Keratinocyte (primary cell): Measurements from ENCODE around the gene TBRG4. TPM values are rescaled to one million over a fixed set of nuclear protein-coding genes. Genes with fewer than 3 reads are reported as not detected.

Experiments used
- DNase-seq: peaks from one replicate; pipeline ENCODE4 v3.0.0-alpha.2; 2011; ENCODE audit warnings: low read depth, missing footprints, low spot score
- FAIRE-seq: peaks from 2 replicates; lab custom pipeline; 2011; peaks lifted over from hg19 to GRCh38; lab: Jason Lieb, UNC
- H2AFZ ChIP-seq: 2 replicates; pipeline ENCODE4 v1.6.0; 2012; ENCODE audit warnings: low read length, control low read depth, inconsistent platforms; ENCODE audit not compliant: control insufficient read depth
- H3K27ac ChIP-seq: 2 replicates; pipeline ENCODE4 v1.5.1; 2011; ENCODE audit warnings: low read length; ENCODE audit not compliant: control insufficient read depth, insufficient read depth
- H3K27me3 ChIP-seq: 3 replicates; pipeline ENCODE4 v1.6.0; 2011; ENCODE audit warnings: low read length; ENCODE audit not compliant: control insufficient read depth, insufficient read depth; ENCODE audit errors: extremely low read depth
- H3K36me3 ChIP-seq, 2 experiments: 2 replicates in 1 of 2; 3 replicates in 1 of 2; pipeline ENCODE4 v1.5.1; 2011; ENCODE audit warnings: low read length in 2 of 2, mild to moderate bottlenecking in 1 of 2; ENCODE audit not compliant: control insufficient read depth in 2 of 2, insufficient read depth in 2 of 2; ENCODE audit errors: extremely low read depth in 1 of 2
- H3K4me1 ChIP-seq: 3 replicates; pipeline ENCODE4 v1.5.1; 2011; ENCODE audit warnings: low read length; ENCODE audit not compliant: control insufficient read depth, insufficient read depth; ENCODE audit errors: extremely low read depth
- H3K4me2 ChIP-seq: 3 replicates; pipeline ENCODE4 v1.6.0; 2011; ENCODE audit warnings: low read depth, low read length; ENCODE audit not compliant: control insufficient read depth, insufficient read depth; ENCODE audit errors: extremely low read depth
- H3K4me3 ChIP-seq, 3 experiments: fragments of 200-600 bp in 1 of 3; sonication (generic) in 1 of 3; 2 replicates in 2 of 3; 3 replicates in 1 of 3; pipeline ENCODE4 v1.5.1; 2011 to 2016; ENCODE audit warnings: low read length in 3 of 3, mild to moderate bottlenecking in 3 of 3, control low read depth in 2 of 3, inconsistent platforms in 1 of 3, low read depth in 1 of 3, mixed read lengths in 1 of 3, mixed run types in 1 of 3, moderate library complexity in 1 of 3; ENCODE audit not compliant: control insufficient read depth in 2 of 3, insufficient read depth in 2 of 3; ENCODE audit errors: extremely low read depth in 1 of 3
- H3K79me2 ChIP-seq: 2 replicates; pipeline ENCODE4 v1.6.0; 2012; ENCODE audit warnings: low read length; ENCODE audit not compliant: control insufficient read depth, insufficient read depth
- H3K9ac ChIP-seq: 3 replicates; pipeline ENCODE4 v1.6.0; 2011; ENCODE audit warnings: low read length; ENCODE audit not compliant: control insufficient read depth, insufficient read depth; ENCODE audit errors: extremely low read depth
- H3K9me1 ChIP-seq: 3 replicates; pipeline ENCODE4 v1.6.0; 2011; ENCODE audit warnings: low read length; ENCODE audit not compliant: control insufficient read depth, insufficient read depth; ENCODE audit errors: extremely low read depth
- H3K9me3 ChIP-seq: 2 replicates; pipeline ENCODE4 v1.5.1; 2012; ENCODE audit warnings: low read depth, low read length; ENCODE audit not compliant: control insufficient read depth
- H4K20me1 ChIP-seq: 3 replicates; pipeline ENCODE4 v1.6.0; 2011; ENCODE audit warnings: low read length; ENCODE audit not compliant: control insufficient read depth, insufficient read depth; ENCODE audit errors: extremely low read depth
- CTCF ChIP-seq, 3 experiments: IDR thresholded peaks in 1 of 3; conservative IDR thresholded peaks in 1 of 3; optimal IDR thresholded peaks in 1 of 3; 2 replicates in 2 of 3; 3 replicates in 1 of 3; pipeline versions ENCODE3 to v1.5.1; 2011; ENCODE audit warnings: low read length in 3 of 3, mild to moderate bottlenecking in 3 of 3, moderate library complexity in 2 of 3, control low read depth in 1 of 3, inconsistent platforms in 1 of 3; ENCODE audit not compliant: insufficient read depth in 2 of 3; ENCODE audit errors: extremely low read depth in 1 of 3
- EZH2 ChIP-seq: IDR thresholded peaks from one replicate; pipeline ENCODE4 v1.6.1; 2012; ENCODE audit warnings: inconsistent platforms, mild to moderate bottlenecking, low read length, moderate library complexity
- dilution Hi-C: fragments of 300-500 bp; cut with MboI; formaldehyde crosslinking; loops from one replicate; pipeline ENCODE4 v1.7.0; 2020; ENCODE audit warnings: low sequenced_read_pairs; ENCODE audit not compliant: extremely low pct_ligation_motif_present
- polyA plus RNA-seq, 5 experiments: library from polyadenylated mRNA; depleted of rRNA in 3 of 5; stranded (reverse) in 3 of 5; stranded (forward) in 1 of 5; unstranded in 1 of 5; fragments of >200 nt; gene quantifications; 1 replicate in 1 of 5; 2 replicates in 3 of 5; 3 replicates in 1 of 5; pipeline versions ENCODE4 v1.2.1 to v1.2.3, GENCODE V29; 2011 to 2012; ENCODE audit warnings: missing spikeins in 2 of 5, low read depth in 1 of 5, low replicate concordance in 1 of 5

The TBRG4 gene
- polyA plus RNA-seq, 1 donor (not counting 4 experiments of a cell fraction or from before 2014, with no cell fraction given), result 90.5 TPM

- FAIRE-seq (no peak), DNase-seq (no peak)
- Histone ChIP-seq H3K79me2 (peaks cover 49% of the 10 kb centered on the region), H3K4me1 (no peaks in the 10 kb centered on the region), H4K20me1 (no peaks in the 10 kb centered on the region), H3K9ac (no peak overlapping the region), H2AFZ (no peak overlapping the region), H3K36me3 (peaks cover 9 to 20% of the 10 kb centered on the region in 2 experiments), H3K9me1 (no peaks in the 10 kb centered on the region), H3K9me3 (no peaks in the 10 kb centered on the region), H3K4me2 (no peak overlapping the region), H3K27me3 (no peaks in the 10 kb centered on the region), H3K4me3 (no peak overlapping the region), H3K27ac (no peak overlapping the region)
- TF ChIP-seq EZH2, result no peak
- no peak for TF ChIP-seq CTCF (optimal IDR thresholded peaks at IDR 0.05 in 1 of 3, IDR thresholded peaks at IDR 0.05 in 1 of 3, conservative IDR thresholded peaks at IDR 0.05 in 1 of 3; ENCODE audit: extremely low read depth in 1 of 3, insufficient read depth in 2 of 3, low read length in 3 of 3)
- dilution Hi-C loops, result no loop called here
Measured at GRCh38 chr7:45060295-45060694, 51.2 kb downstream of the TBRG4 start.

- Histone ChIP-seq H3K4me2 (no peak overlapping the region), H3K27me3 (no peaks in the 10 kb centered on the region), H3K36me3 (peaks cover 0 to 6% of the 10 kb centered on the region in 2 experiments), H3K27ac (no peak overlapping the region), H3K9me3 (no peaks in the 10 kb centered on the region), H3K9ac (no peak overlapping the region), H3K9me1 (no peaks in the 10 kb centered on the region), H3K4me1 (no peaks in the 10 kb centered on the region), H2AFZ (no peak overlapping the region), H3K4me3 (no peak overlapping the region), H3K79me2 (peaks cover 47% of the 10 kb centered on the region), H4K20me1 (no peaks in the 10 kb centered on the region)
- TF ChIP-seq EZH2, result no peak
- TF ChIP-seq CTCF (optimal IDR thresholded peaks at IDR 0.05 in 1 of 3, IDR thresholded peaks at IDR 0.05 in 1 of 3, conservative IDR thresholded peaks at IDR 0.05 in 1 of 3; ENCODE audit: extremely low read depth in 1 of 3, insufficient read depth in 2 of 3, low read length in 3 of 3), result no peak
- dilution Hi-C loops, result no loop called here
- DNase-seq (no peak), FAIRE-seq (no peak)
Measured at GRCh38 chr7:45057878-45058277, 53.6 kb downstream of the TBRG4 start.
